Left lung (tissue), 10 donors: ENCODE measurements around the gene AUTS2. TPM values are rescaled to one million over a fixed set of nuclear protein-coding genes. Genes with fewer than 3 reads are reported as not detected.

ENCODE experiments used
- ATAC-seq: fragments of 200-7000 bp; cut with Tn5 transposase; one replicate; pipeline ENCODE4 v1.9.1; 2020; ENCODE audit warnings: moderate library complexity
- DNase-seq, 4 donors: peaks; one replicate each; pipeline ENCODE4 v3.0.0-alpha.2; 2013 to 2020
- H3K27ac ChIP-seq, 2 donors: fragments of 200-600 bp; sonication (generic) in 1 of 2; one replicate each; pipeline versions ENCODE4 v1.5.0 to v1.8.0; 2020 to 2021
- H3K27me3 ChIP-seq, 2 donors: fragments of 200-600 bp; sonication (generic) in 1 of 2; one replicate each; pipeline versions ENCODE4 v1.5.0 to v1.8.0; 2020 to 2021
- H3K36me3 ChIP-seq, 2 donors: fragments of 200-600 bp; sonication (generic) in 1 of 2; one replicate each; pipeline versions ENCODE4 v1.5.0 to v1.8.0; 2020 to 2021
- H3K4me1 ChIP-seq, 2 donors: fragments of 200-600 bp; one replicate each; pipeline ENCODE4 v1.8.0; 2021
- H3K4me3 ChIP-seq, 2 donors: fragments of 200-600 bp; sonication (generic) in 1 of 2; one replicate each; pipeline versions ENCODE4 v1.5.0 to v1.8.0; 2020 to 2021; ENCODE audit warnings: mild to moderate bottlenecking in 1 of 2
- H3K9me3 ChIP-seq, 2 donors: fragments of 200-600 bp; sonication (generic) in 1 of 2; one replicate each; pipeline versions ENCODE4 v1.5.0 to v1.8.0; 2020 to 2021
- CTCF ChIP-seq, 2 donors: fragments of 200-600 bp; sonication (generic) in 1 of 2; IDR thresholded peaks; one replicate each; pipeline versions ENCODE4 v1.5.0 to v1.8.0; 2021; ENCODE audit warnings: antibody characterized with exemption in 2 of 2
- intact Hi-C, 2 donors: fragments of 100-400 bp; cut with DNase I; formaldehyde crosslinking; loops; one replicate each; pipeline versions ENCODE4 v1.11.2 to v1.14.2; 2022
- polyA plus RNA-seq, 6 donors: library from polyadenylated mRNA; unstranded; fragments of 120-200 nt; gene quantifications; one replicate each; pipeline ENCODE4 v1.2.1, GENCODE V29; 2013; ENCODE audit not compliant: insufficient read length in 6 of 6
- total RNA-seq, 2 donors: library from RNA; stranded (reverse); fragmentation: NEBNext Ultra II Directional; extraction: Animal tissue kit (Norgen Biotek cat#: 25700); gene quantifications; one replicate each; pipeline ENCODE4 v1.2.1, GENCODE V29; 2021
- donor health status: DM: no; HTN: yes; CAD: no.
- donor health status: DM: no; HTN: no; CAD: no.

AUTS2 gene
- total and polyA plus RNA-seq, 8 donors = 40.4 to 119 (median 103) TPM

GRCh38 chr7:69708857-69709256, 110.6 kb downstream of the AUTS2 start:
- Histone ChIP-seq H3K9me3 (no peaks in the 10 kb centered on the region), H3K27ac (no peak overlapping the region), H3K27me3 (no peaks in the 10 kb centered on the region), H3K4me3 (no peak overlapping the region), H3K36me3 (no peaks in the 10 kb centered on the region), H3K4me1 (no peaks in the 10 kb centered on the region)
- intact Hi-C loops = no loop called here
- DNase-seq (peak in 1 of 4 donors; percentile 16), ATAC-seq (peak; percentile 60)
- no peak for TF ChIP-seq CTCF (IDR thresholded peaks at IDR 0.05)

DNA sequence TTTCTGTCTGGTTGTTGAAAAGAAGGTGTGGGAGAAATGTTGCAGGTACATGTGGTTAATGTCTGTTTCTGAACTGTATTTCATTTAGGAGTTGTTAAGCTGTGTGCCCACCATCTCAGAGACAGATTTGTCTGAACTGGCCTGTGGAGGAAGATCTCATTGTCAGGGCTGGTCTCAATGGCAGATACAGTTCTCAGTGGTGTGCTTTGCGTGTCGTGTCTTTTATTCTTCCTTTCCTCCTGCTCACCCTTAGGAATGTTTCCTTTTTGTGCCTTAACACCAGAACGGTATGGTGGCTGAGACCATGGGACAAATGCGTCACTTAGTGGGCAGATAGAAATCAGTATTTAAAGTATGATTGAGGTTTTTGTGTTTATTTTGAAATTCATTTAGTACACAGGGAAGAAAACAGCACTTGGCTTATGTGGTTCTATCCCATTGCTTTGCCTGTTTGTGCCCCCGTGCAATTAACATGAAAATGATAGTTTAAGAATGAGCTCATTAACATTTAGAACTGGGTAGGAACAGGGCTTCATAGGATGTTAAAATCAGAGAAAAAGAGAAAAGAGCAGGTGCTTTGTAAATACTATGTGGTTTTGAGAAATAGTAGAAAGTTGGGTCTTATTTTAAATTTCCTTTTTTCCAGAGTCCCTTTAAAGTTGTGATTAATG, 112.6 kb downstream of the AUTS2 start:
- Histone ChIP-seq H3K27ac (no peak overlapping the region), H3K36me3 (no peaks in the 10 kb centered on the region), H3K27me3 (no peaks in the 10 kb centered on the region), H3K9me3 (no peaks in the 10 kb centered on the region), H3K4me3 (no peak overlapping the region), H3K4me1 (no peaks in the 10 kb centered on the region)
- intact Hi-C loops = no loop called here
- ATAC-seq (no peak), DNase-seq (no peak)
- no peak for TF ChIP-seq CTCF (IDR thresholded peaks at IDR 0.05)

DNA sequence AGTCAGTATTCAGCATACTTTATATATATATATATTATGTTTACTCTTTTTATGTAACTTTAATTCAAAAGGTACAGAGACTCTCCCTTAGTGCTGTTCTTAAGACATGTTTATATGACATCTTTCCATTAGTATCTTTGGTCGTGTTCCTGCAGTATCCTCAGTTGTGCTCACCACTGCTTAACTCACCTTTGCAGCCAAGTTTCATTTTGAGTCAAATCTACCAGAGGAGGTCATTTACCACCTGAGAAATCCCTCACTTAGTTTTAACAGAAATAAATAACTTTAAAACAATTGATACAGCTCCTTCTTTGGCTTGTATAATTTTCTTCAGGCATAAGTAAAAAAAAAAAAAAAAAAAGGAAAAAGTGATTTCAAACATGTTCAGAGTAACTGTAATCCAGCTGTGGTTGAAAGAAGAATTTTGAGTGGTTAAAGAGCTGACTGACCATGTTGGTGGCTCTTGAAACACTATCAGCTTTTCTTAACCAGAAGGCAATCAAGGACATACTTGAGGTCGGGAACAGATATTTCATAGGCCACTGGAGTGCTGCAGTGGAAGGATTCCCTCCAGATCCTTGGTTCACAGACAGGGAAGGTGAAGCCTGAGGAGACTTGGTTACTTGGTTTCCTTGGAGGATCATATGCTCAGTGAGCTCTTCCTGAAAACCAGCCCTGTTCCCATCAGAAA, 116.8 kb downstream of the AUTS2 start:
- Histone ChIP-seq H3K36me3 (no peaks in the 10 kb centered on the region), H3K9me3 (no peaks in the 10 kb centered on the region), H3K27ac (no peak overlapping the region), H3K4me1 (no peaks in the 10 kb centered on the region), H3K4me3 (no peak overlapping the region), H3K27me3 (no peaks in the 10 kb centered on the region)
- TF ChIP-seq CTCF (IDR thresholded peaks at IDR 0.05) = no peak
- ATAC-seq (no peak), DNase-seq (no peak)
- intact Hi-C loops = no loop called here

GRCh38 chr7:69717221-69717620, 118.9 kb downstream of the AUTS2 start:
- H3K36me3 ChIP-seq = no peaks in the 10 kb centered on the region
- intact Hi-C loops = no loop called here
- H3K27me3 ChIP-seq = no peaks in the 10 kb centered on the region
- no peaks in the 10 kb centered on the region for H3K9me3 ChIP-seq
- no peak overlapping the region for H3K4me3 ChIP-seq
- no peak for TF ChIP-seq CTCF (IDR thresholded peaks at IDR 0.05)
- ATAC-seq (no peak), DNase-seq (peak in 1 of 4 donors; percentile 21)
- H3K4me1 ChIP-seq = no peaks in the 10 kb centered on the region
- H3K27ac ChIP-seq = no peak overlapping the region

DNA sequence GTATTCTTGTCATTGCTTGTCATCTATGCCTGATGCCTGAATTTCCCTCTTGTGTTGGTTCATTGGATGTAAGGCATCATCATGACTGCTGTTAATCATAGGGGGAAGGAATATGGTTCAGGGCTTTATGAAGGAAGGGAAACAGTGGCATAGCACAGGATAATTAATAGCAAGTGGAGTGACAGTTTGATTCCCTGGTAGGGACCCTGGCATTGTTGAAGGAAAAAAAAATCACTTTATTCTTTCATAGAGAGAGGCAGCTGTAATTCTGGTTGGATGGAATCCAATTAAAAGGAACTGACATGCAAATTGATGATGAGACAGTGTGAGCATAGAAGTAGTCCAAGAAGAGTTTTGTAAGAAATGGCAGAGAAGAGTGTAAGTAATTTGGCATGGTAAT, 121.4 kb downstream of the AUTS2 start:
- Histone ChIP-seq H3K4me3 (no peak overlapping the region), H3K4me1 (no peaks in the 10 kb centered on the region), H3K27me3 (no peaks in the 10 kb centered on the region), H3K27ac (no peak overlapping the region), H3K36me3 (no peaks in the 10 kb centered on the region), H3K9me3 (no peaks in the 10 kb centered on the region)
- intact Hi-C loops = no loop called here
- no peak for TF ChIP-seq CTCF (IDR thresholded peaks at IDR 0.05)
- ATAC-seq = no peak
- DNase-seq = no peak
